K562 (cell line): Measurements from ENCODE around the gene TLR6. TPM values are rescaled to one million over a fixed set of nuclear protein-coding genes. Genes with fewer than 3 reads are reported as not detected.

ENCODE experiments used
- ATAC-seq: fragments of 200-7000 bp; cut with Tn5 transposase; 3 replicates; pipeline ENCODE4 v1.9.1; 2020; ENCODE audit warnings: moderate library complexity
- BruUV-seq: library from RNA; stranded (reverse); fragments of 400-500 nt; replicated peaks from 2 replicates; lab custom pipeline; 2021; lab: Mats Ljungman, UMichigan
- CTCF ChIA-PET: fragments of 300-600 bp; formaldehyde crosslinking; extraction: SDS; loops from one replicate; lab custom pipeline; 2021; ENCODE audit warnings: low intra/inter-chr PET ratio; lab: Yijun Ruan, JAX
- POLR2A ChIA-PET: fragments of 300-600, 350-650 bp; sonication (Branson Sonifier 250); formaldehyde crosslinking; extraction: SDS; loops from one replicate; lab custom pipeline; 2021; ENCODE audit warnings: antibody characterized with exemption, inconsistent platforms; lab: Yijun Ruan, JAX
- DNase-seq, 4 experiments: peaks; one replicate each; pipeline versions ENCODE4 v3.0.0 to v3.0.0-alpha.2; 2011 to 2018; ENCODE audit warnings: low spot score in 3 of 4, mixed read lengths in 3 of 4; ENCODE audit errors: extremely low read depth in 1 of 4
- FAIRE-seq: peaks from 2 replicates; lab custom pipeline; 2011; peaks lifted over from hg19 to GRCh38; lab: Jason Lieb, UNC
- H2AFZ ChIP-seq: 2 replicates; pipeline ENCODE4 v1.6.0; 2011; ENCODE audit warnings: low read depth, low read length, control low read depth, inconsistent platforms
- H3K27ac ChIP-seq: fragments of 200-600 bp; 3 replicates; pipeline ENCODE4 v1.8.0; 2011; ENCODE audit warnings: low read depth, mild to moderate bottlenecking, control low read depth, inconsistent platforms, low read length, moderate library complexity, mixed read lengths; ENCODE audit errors: extremely low read depth
- H3K27me3 ChIP-seq, 2 experiments: fragments of 300-600 bp in 1 of 2; 2 replicates in 1 of 2; 3 replicates in 1 of 2; pipeline versions ENCODE4 v1.6.0 to v1.8.0; 2011; ENCODE audit warnings: inconsistent platforms in 2 of 2, low read length in 2 of 2, mild to moderate bottlenecking in 1 of 2, mixed read lengths in 1 of 2, moderate library complexity in 1 of 2; ENCODE audit not compliant: control insufficient read depth in 2 of 2, insufficient read depth in 2 of 2
- H3K36me3 ChIP-seq: fragments of 300-600 bp; 3 replicates; pipeline ENCODE4 v1.8.0; 2011; ENCODE audit warnings: mild to moderate bottlenecking, low read length, inconsistent platforms; ENCODE audit not compliant: control insufficient read depth, insufficient read depth
- H3K4me1 ChIP-seq, 2 experiments: fragments of 200-600 bp in 1 of 2; replicated peaks in 1 of 2; 2 replicates in 1 of 2; 3 replicates in 1 of 2; pipeline versions ENCODE4 v1.5.1 to v1.8.0; 2011; ENCODE audit warnings: inconsistent platforms in 2 of 2, low read length in 2 of 2, mild to moderate bottlenecking in 1 of 2, mixed read lengths in 1 of 2, moderate library complexity in 1 of 2; ENCODE audit not compliant: control insufficient read depth in 2 of 2, insufficient read depth in 2 of 2
- H3K4me2 ChIP-seq: 2 replicates; pipeline ENCODE4 v1.6.1; 2011; ENCODE audit warnings: low read length, control low read depth, inconsistent platforms, mixed read lengths; ENCODE audit not compliant: insufficient read depth
- H3K4me3 ChIP-seq: fragments of 200-600 bp; sonication (generic), shearing (Covaris generic); 2 replicates; pipeline ENCODE4 v1.5.1; 2016; ENCODE audit warnings: control low read depth, inconsistent platforms
- H3K79me2 ChIP-seq: fragments of 200-600 bp; 3 replicates; pipeline ENCODE4 v1.8.0; 2011; ENCODE audit warnings: low read length, inconsistent platforms; ENCODE audit not compliant: control insufficient read depth, insufficient read depth
- H3K9ac ChIP-seq, 2 experiments: 2 replicates each; pipeline versions ENCODE4 v1.6.0 to v1.6.1; 2011; ENCODE audit warnings: low read depth in 2 of 2, low read length in 2 of 2, control low read depth in 1 of 2, inconsistent platforms in 1 of 2, mild to moderate bottlenecking in 1 of 2, mixed read lengths in 1 of 2; ENCODE audit not compliant: insufficient read depth in 1 of 2
- H3K9me1 ChIP-seq: one replicate; pipeline ENCODE4 v1.6.0; 2011; ENCODE audit warnings: inconsistent platforms, mild to moderate bottlenecking, low read length, moderate library complexity; ENCODE audit not compliant: control insufficient read depth, insufficient read depth
- H3K9me3 ChIP-seq: replicated peaks from 2 replicates; pipeline ENCODE4 v1.5.1; 2011; ENCODE audit warnings: low read depth, low read length, inconsistent platforms; ENCODE audit not compliant: control insufficient read depth, insufficient read depth
- H4K20me1 ChIP-seq: replicated peaks from 2 replicates; pipeline ENCODE4 v1.6.1; 2011; ENCODE audit warnings: low read length, inconsistent platforms, mixed read lengths; ENCODE audit not compliant: control insufficient read depth, insufficient read depth
- ILF3 ChIP-seq: fragments of 450-650 bp; IDR thresholded peaks from 2 replicates; pipeline ENCODE4 v1.6.1; 2018; ENCODE audit warnings: antibody characterized with exemption, mild to moderate bottlenecking, moderate library complexity, borderline replicate concordance
- PREB ChIP-seq: sonication (generic); formaldehyde crosslinking; IDR thresholded peaks from 2 replicates; pipeline ENCODE4 v1.8.1; 2023; ENCODE audit warnings: mild to moderate bottlenecking, missing genetic modification reagents
- SMAD3 ChIP-seq: fragments of 450-650 bp; formaldehyde crosslinking; conservative IDR thresholded peaks from 2 replicates; pipeline ENCODE4 v1.4.0; 2020; ENCODE audit warnings: mild to moderate bottlenecking
- ZNF232 ChIP-seq: sonication (generic); formaldehyde crosslinking; IDR thresholded peaks from 2 replicates; pipeline ENCODE4 v1.8.0; 2022; ENCODE audit warnings: mild to moderate bottlenecking, missing genetic modification reagents
- WGBS: fragments of 100-300 bp; shearing (Covaris generic); methylation state at CpG from one replicate; pipeline ENCODE4 v1.1.6; 2016; ENCODE audit warnings: low coverage, mixed read lengths; ENCODE audit not compliant: insufficient coverage; ENCODE audit errors: missing lambda C conversion rate; 5-methylcytosine and 5-hydroxymethylcytosine counted together
- in situ Hi-C: fragments of 300-500 bp; cut with MboI; formaldehyde crosslinking; loops from 4 replicates; pipeline ENCODE4 v1.15.0; 2018; ENCODE audit warnings: inconsistent platforms, mixed read lengths
- intact Hi-C: fragments of 100-400 bp; cut with micrococcal nuclease; formaldehyde crosslinking; loops from 2 replicates; pipeline ENCODE4 v1.14.2; 2022
- polyA plus RNA-seq, 8 experiments: library from polyadenylated mRNA; depleted of rRNA in 4 of 8; stranded (reverse) in 5 of 8; unstranded in 3 of 8; fragments of >200 nt; fragmentation: Nextera tagmentation in 2 of 8; fragmentation: Illumina TruSeq in 1 of 8; extraction: Ambion mirVana in 2 of 8; extraction: Trizol in 1 of 8; gene quantifications; 2 replicates each; pipeline versions ENCODE4 v1.2.1 to v1.2.3, GENCODE V29; 2011 to 2014; ENCODE audit warnings: inconsistent platforms in 1 of 8, missing spikeins in 1 of 8
- total RNA-seq, 7 experiments: library from RNA; depleted of rRNA in 6 of 7; stranded (reverse); fragments of >200 nt in 6 of 7; fragmentation: Illumina TruSeq in 2 of 7; extraction: Trizol in 2 of 7; gene quantifications; 2 replicates each; pipeline versions ENCODE4 v1.2.1 to v1.2.3, GENCODE V29; 2011 to 2021; ENCODE audit warnings: low replicate concordance in 1 of 7

The TLR6 gene
- total and polyA plus RNA-seq, 9 of the 15 experiments (the other 6 are each of a cell fraction or from before 2014, with no cell fraction given) = 0.08 to 1.9 (median 0.91) TPM

- TF ChIP-seq PREB (CRISPR knock-in tag) = no peak
Observed at GRCh38 chr4:38837334-38837733, 19.3 kb downstream of the TLR6 start (continued).

GRCh38 chr4:38834570-38834969 is 22.0 kb downstream of the TLR6 start:
- TF ChIP-seq ZNF232 (CRISPR knock-in tag) (no peak), SMAD3 (CRISPR knock-in tag) (no peak), ILF3 (no peak)
- no peaks in the 10 kb centered on the region for H3K79me2 ChIP-seq
- DNase-seq (no peak), FAIRE-seq (no peak), ATAC-seq (no peak)
- BruUV-seq = no TSS peak
- H2AFZ ChIP-seq = no peak overlapping the region
- no peak overlapping the region for H3K4me2 ChIP-seq
- no peaks in the 10 kb centered on the region for H3K4me1 ChIP-seq
- no peaks in the 10 kb centered on the region; a peak in 1 of 5 replicates for H3K27me3 ChIP-seq
- H3K9me3 ChIP-seq = no peaks in the 10 kb centered on the region
- 12% methylated on average over 4 of the region's 4 CpGs for WGBS
- no peaks in the 10 kb centered on the region for H3K9me1 ChIP-seq
- H3K36me3 ChIP-seq = no peaks in the 10 kb centered on the region
- no peaks in the 10 kb centered on the region for H4K20me1 ChIP-seq
- ChIA-PET POLR2A (interaction anchor here (1.0 kb wide), 1 partner anchor 16 kb away, joined by 3 read pairs; no protein-coding TSS in a partner anchor), CTCF (interaction anchor here (0.6 to 0.7 kb wide), 2 partner anchors 301 to 313 kb away, joined by 3 to 4 read pairs; no protein-coding TSS in a partner anchor)
- no peak overlapping the region for H3K27ac ChIP-seq
- H3K4me3 ChIP-seq = no peak overlapping the region
- H3K9ac ChIP-seq = no peak overlapping the region
- intact Hi-C loops (no loop called here), in situ Hi-C loops (no loop called here)
